ENCODE measurements around the gene DIAPH3. TPM values are rescaled to one million over a fixed set of nuclear protein-coding genes. Genes with fewer than 3 reads are reported as not detected.

Gene DIAPH3
- polyA plus RNA-seq, 1 donor from 2014 or later: 0.37 TPM

- TF ChIP-seq CTCF (IDR thresholded peaks at IDR 0.05; ENCODE audit: poor library complexity, severe bottlenecking): no peak
- no peak for TF ChIP-seq MXI1 (conservative IDR thresholded peaks at IDR 0.05; ENCODE audit: poor library complexity, severe bottlenecking)
- no peak for TF ChIP-seq POLR2AphosphoS5 (IDR thresholded peaks at IDR 0.05)
- TF ChIP-seq RAD21 (conservative IDR thresholded peaks at IDR 0.05): no peak
Observed at GRCh38 chr13:60120617-60121336, 43.0 kb downstream of the DIAPH3 start (continued).

GRCh38 chr13:60118696-60119400, 44.9 kb downstream of the DIAPH3 start:
- Histone ChIP-seq H3K9me3 (ENCODE audit: low read length) (no peaks in the 10 kb centered on the region), H3K27ac (ENCODE audit: low read length) (no peak overlapping the region), H3K9me2 (ENCODE audit: insufficient read depth, low read length) (no peaks in the 10 kb centered on the region), H3K4me3 (ENCODE audit: low read length) (no peak overlapping the region), H3K4me2 (ENCODE audit: low read length) (no peak overlapping the region), H3F3A (ENCODE audit: insufficient read depth, low read length, poor library complexity, severe bottlenecking) (no peaks in the 10 kb centered on the region), H2AFZ (ENCODE audit: low read depth, low read length) (no peak overlapping the region), H3K79me2 (replicated peaks; ENCODE audit: insufficient read depth, low read length) (no peaks in the 10 kb centered on the region), H4K20me1 (ENCODE audit: insufficient read depth) (no peaks in the 10 kb centered on the region), H3K27me3 (ENCODE audit: insufficient read depth, low read depth, low read length) (no peaks in the 10 kb centered on the region), H3K36me3 (ENCODE audit: insufficient read depth, low read length) (no peaks in the 10 kb centered on the region), H3K9ac (ENCODE audit: low read length) (no peak overlapping the region)
- TF ChIP-seq POLR2AphosphoS5 (IDR thresholded peaks at IDR 0.05): no peak
- no peak for TF ChIP-seq RAD21 (conservative IDR thresholded peaks at IDR 0.05)
- TF ChIP-seq REST (IDR thresholded peaks at IDR 0.05; ENCODE audit: borderline replicate concordance): no peak
- no peak for TF ChIP-seq SMC3 (conservative IDR thresholded peaks at IDR 0.05; ENCODE audit: poor library complexity)
- TF ChIP-seq CTCF (IDR thresholded peaks at IDR 0.05; ENCODE audit: poor library complexity, severe bottlenecking): no peak
- no peak for TF ChIP-seq TAF1 (IDR thresholded peaks at IDR 0.05; ENCODE audit: low read depth)
- no peak for TF ChIP-seq EZH2 (IDR thresholded peaks at IDR 0.05; ENCODE audit: borderline replicate concordance, insufficient read depth, low read length, poor library complexity, severe bottlenecking)
- TF ChIP-seq EP300 (conservative IDR thresholded peaks at IDR 0.05; ENCODE audit: poor library complexity, severe bottlenecking): no peak
- TF ChIP-seq MXI1 (conservative IDR thresholded peaks at IDR 0.05; ENCODE audit: poor library complexity, severe bottlenecking): no peak
